ENCODE data around the gene HMX1. TPM values are rescaled to one million over a fixed set of nuclear protein-coding genes. Genes with fewer than 3 reads are reported as not detected.

HMX1 gene
- total and polyA plus RNA-seq, 4 donors = 0.69 to 5.5 (median 3.9) TPM

GRCh38 chr4:8857766-8858700 lies 13.6 kb downstream of the HMX1 start:
- 1% methylated on average over 72 of the region's 74 CpGs for WGBS (ENCODE audit: insufficient coverage)
- Histone ChIP-seq H3K9me3 (ENCODE audit: control insufficient read depth, insufficient read depth, low read length) (no peaks in the 10 kb centered on the region), H3K27me3 (ENCODE audit: control insufficient read depth, insufficient read depth, low read length) (peaks cover 96% of the 10 kb centered on the region), H3K36me3 (ENCODE audit: control insufficient read depth, insufficient read depth, low read length) (no peaks in the 10 kb centered on the region), H3K4me1 (ENCODE audit: control insufficient read depth, insufficient read depth, low read length) (peaks cover 39% of the 10 kb centered on the region), H3K4me3 (ENCODE audit: low read depth, low read length) (no peak overlapping the region), H3K27ac (ENCODE audit: low read depth, low read length) (no peak overlapping the region)
- DNase-seq (ENCODE audit: low read depth in 4 of 6, low spot score in 6 of 6) = peak in 2 of 6 donors; percentile 53 to 62

DNA sequence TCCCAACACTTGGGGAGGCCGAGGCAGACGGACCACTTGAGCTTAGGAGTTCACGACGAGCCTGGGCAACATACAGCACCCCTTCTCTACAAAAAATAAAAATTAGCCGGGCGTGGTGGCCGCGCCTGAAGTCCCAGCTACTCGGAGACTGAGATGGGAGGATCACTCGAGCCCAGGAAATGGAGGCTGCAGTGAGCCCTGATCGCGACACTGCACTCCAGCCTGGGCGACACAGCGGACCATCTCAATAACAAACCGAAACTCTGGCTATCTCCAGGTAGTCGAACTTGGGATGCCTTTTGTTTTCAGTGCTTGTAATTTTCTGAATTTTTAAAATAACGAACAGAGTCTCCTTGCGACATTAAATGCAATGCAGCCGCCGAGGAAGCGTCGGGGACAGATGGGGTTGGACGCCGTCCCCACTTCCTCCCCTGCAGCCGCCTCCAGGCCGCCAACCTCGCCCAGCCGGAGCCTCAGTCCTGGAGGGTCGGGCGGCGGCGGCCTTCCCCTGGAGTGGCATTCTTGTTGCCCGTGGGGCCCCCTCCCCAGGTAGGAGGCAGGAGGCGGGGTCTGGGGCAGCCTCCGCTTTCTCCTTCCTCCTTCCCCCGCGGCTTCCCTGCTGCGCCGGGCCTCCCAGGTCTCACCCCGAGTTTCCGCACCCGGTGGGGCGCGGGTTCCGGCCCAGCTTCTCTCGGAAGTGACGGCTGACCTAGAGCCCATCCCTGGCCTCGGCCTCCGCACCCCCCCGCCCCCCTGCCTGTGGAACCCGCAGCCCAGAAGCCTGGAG lies 14.6 kb downstream of the HMX1 start:
- DNase-seq (ENCODE audit: low read depth in 4 of 6, low spot score in 6 of 6) = no peak
- WGBS (ENCODE audit: insufficient coverage) = 3% methylated on average over 43 of the region's 51 CpGs
- H3K27me3 ChIP-seq (ENCODE audit: control insufficient read depth, insufficient read depth, low read length) = peaks cover 94% of the 10 kb centered on the region
- H3K27ac ChIP-seq (ENCODE audit: low read depth, low read length) = no peak overlapping the region
- H3K36me3 ChIP-seq (ENCODE audit: control insufficient read depth, insufficient read depth, low read length) = no peaks in the 10 kb centered on the region
- peaks cover 39% of the 10 kb centered on the region for H3K4me1 ChIP-seq (ENCODE audit: control insufficient read depth, insufficient read depth, low read length)
- no peak overlapping the region for H3K4me3 ChIP-seq (ENCODE audit: low read depth, low read length)
- H3K9me3 ChIP-seq (ENCODE audit: control insufficient read depth, insufficient read depth, low read length) = no peaks in the 10 kb centered on the region

GRCh38 chr4:8855818-8856245 lies 15.8 kb downstream of the HMX1 start:
- Histone ChIP-seq H3K4me1 (ENCODE audit: control insufficient read depth, insufficient read depth, low read length) (peaks cover 30% of the 10 kb centered on the region), H3K36me3 (ENCODE audit: control insufficient read depth, insufficient read depth, low read length) (no peaks in the 10 kb centered on the region), H3K9me3 (ENCODE audit: control insufficient read depth, insufficient read depth, low read length) (no peaks in the 10 kb centered on the region), H3K27me3 (ENCODE audit: control insufficient read depth, insufficient read depth, low read length) (peaks cover 83% of the 10 kb centered on the region), H3K4me3 (ENCODE audit: low read depth, low read length) (no peak overlapping the region), H3K27ac (ENCODE audit: low read depth, low read length) (no peak overlapping the region)
- DNase-seq (ENCODE audit: low read depth in 4 of 6, low spot score in 6 of 6) = peak in 1 of 6 donors; percentile 9
- WGBS (ENCODE audit: insufficient coverage) = 0% methylated on average over 7 of the region's 9 CpGs

- peaks cover 30% of the 10 kb centered on the region for H3K4me1 ChIP-seq (ENCODE audit: control insufficient read depth, insufficient read depth, low read length)
- no peaks in the 10 kb centered on the region for H3K9me3 ChIP-seq (ENCODE audit: control insufficient read depth, insufficient read depth, low read length)
- 31% methylated on average over 10 of the region's 10 CpGs for WGBS (ENCODE audit: insufficient coverage)
- no peaks in the 10 kb centered on the region for H3K36me3 ChIP-seq (ENCODE audit: control insufficient read depth, insufficient read depth, low read length)
- no peak overlapping the region for H3K4me3 ChIP-seq (ENCODE audit: low read depth, low read length)
- peak in 2 of 6 donors; percentile 20 to 22 for DNase-seq (ENCODE audit: low read depth in 4 of 6, low spot score in 6 of 6)
- H3K27me3 ChIP-seq (ENCODE audit: control insufficient read depth, insufficient read depth, low read length) = peaks cover 74% of the 10 kb centered on the region
- no peak overlapping the region for H3K27ac ChIP-seq (ENCODE audit: low read depth, low read length)
These were observed 16.7 kb downstream of the HMX1 start for GRCh38 chr4:8854931-8855330.

- Histone ChIP-seq H3K27ac (ENCODE audit: low read depth, low read length) (no peak overlapping the region), H3K4me3 (ENCODE audit: low read depth, low read length) (no peak overlapping the region), H3K27me3 (ENCODE audit: control insufficient read depth, insufficient read depth, low read length) (peaks cover 70% of the 10 kb centered on the region), H3K36me3 (ENCODE audit: control insufficient read depth, insufficient read depth, low read length) (no peaks in the 10 kb centered on the region), H3K4me1 (ENCODE audit: control insufficient read depth, insufficient read depth, low read length) (peaks cover 30% of the 10 kb centered on the region), H3K9me3 (ENCODE audit: control insufficient read depth, insufficient read depth, low read length) (no peaks in the 10 kb centered on the region)
- 39% methylated on average over 6 of the region's 6 CpGs for WGBS (ENCODE audit: insufficient coverage)
- no peak for DNase-seq (ENCODE audit: low read depth in 4 of 6, low spot score in 6 of 6)
These were observed 17.6 kb downstream of the HMX1 start for GRCh38 chr4:8854016-8854415.

GRCh38 chr4:8853249-8853648 lies 18.4 kb downstream of the HMX1 start:
- H3K4me1 ChIP-seq (ENCODE audit: control insufficient read depth, insufficient read depth, low read length) = peaks cover 23% of the 10 kb centered on the region
- DNase-seq (ENCODE audit: low read depth in 4 of 6, low spot score in 6 of 6) = no peak
- H3K36me3 ChIP-seq (ENCODE audit: control insufficient read depth, insufficient read depth, low read length) = no peaks in the 10 kb centered on the region
- peaks cover 68% of the 10 kb centered on the region for H3K27me3 ChIP-seq (ENCODE audit: control insufficient read depth, insufficient read depth, low read length)
- no peak overlapping the region for H3K27ac ChIP-seq (ENCODE audit: low read depth, low read length)
- no peaks in the 10 kb centered on the region for H3K9me3 ChIP-seq (ENCODE audit: control insufficient read depth, insufficient read depth, low read length)
- WGBS (ENCODE audit: insufficient coverage) = 100% methylated on average over 3 of the region's 6 CpGs
- H3K4me3 ChIP-seq (ENCODE audit: low read depth, low read length) = no peak overlapping the region

DNA sequence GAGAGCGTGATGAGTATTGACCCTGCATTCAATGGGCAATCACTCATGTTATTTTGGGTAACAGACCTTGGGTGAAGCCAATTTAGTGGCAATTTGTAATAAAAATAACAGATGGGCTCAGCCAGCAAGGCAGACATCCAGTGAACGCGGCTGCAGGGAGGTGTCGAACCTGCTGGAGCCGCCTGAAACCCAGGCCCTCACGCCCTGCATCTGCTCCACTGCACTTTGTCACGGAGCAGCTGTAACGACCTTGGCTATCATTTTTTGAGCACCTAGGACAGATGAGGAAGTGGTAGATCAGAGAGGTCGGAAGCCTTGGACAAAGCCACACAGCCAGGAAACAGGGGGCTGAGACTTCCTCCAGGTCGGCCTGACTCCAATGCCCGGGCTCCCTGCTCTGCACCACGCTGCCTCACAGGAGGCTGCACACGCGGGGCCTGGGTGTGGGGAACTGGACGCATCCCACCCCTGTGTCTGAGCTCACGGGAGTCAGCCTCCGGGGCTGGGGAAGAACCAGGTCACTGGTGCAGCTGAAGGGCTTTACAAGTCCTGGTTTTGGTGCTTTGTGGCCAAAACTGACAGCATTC lies 19.4 kb downstream of the HMX1 start:
- Histone ChIP-seq H3K27me3 (ENCODE audit: control insufficient read depth, insufficient read depth, low read length) (peaks cover 61% of the 10 kb centered on the region), H3K9me3 (ENCODE audit: control insufficient read depth, insufficient read depth, low read length) (no peaks in the 10 kb centered on the region), H3K4me3 (ENCODE audit: low read depth, low read length) (no peak overlapping the region), H3K4me1 (ENCODE audit: control insufficient read depth, insufficient read depth, low read length) (peaks cover 13% of the 10 kb centered on the region), H3K36me3 (ENCODE audit: control insufficient read depth, insufficient read depth, low read length) (no peaks in the 10 kb centered on the region), H3K27ac (ENCODE audit: low read depth, low read length) (no peak overlapping the region)
- DNase-seq (ENCODE audit: low read depth in 4 of 6, low spot score in 6 of 6) = no peak
- WGBS (ENCODE audit: insufficient coverage) = 89% methylated on average over 15 of the region's 17 CpGs

GRCh38 chr4:8851321-8852117 lies 20.1 kb downstream of the HMX1 start:
- H3K4me1 ChIP-seq (ENCODE audit: control insufficient read depth, insufficient read depth, low read length) = peaks cover 7% of the 10 kb centered on the region
- 92% methylated on average over 20 of the region's 20 CpGs for WGBS (ENCODE audit: insufficient coverage)
- peaks cover 56% of the 10 kb centered on the region for H3K27me3 ChIP-seq (ENCODE audit: control insufficient read depth, insufficient read depth, low read length)
- H3K27ac ChIP-seq (ENCODE audit: low read depth, low read length) = no peak overlapping the region
- no peak overlapping the region for H3K4me3 ChIP-seq (ENCODE audit: low read depth, low read length)
- H3K9me3 ChIP-seq (ENCODE audit: control insufficient read depth, insufficient read depth, low read length) = no peaks in the 10 kb centered on the region
- no peak for DNase-seq (ENCODE audit: low read depth in 4 of 6, low spot score in 6 of 6)
- H3K36me3 ChIP-seq (ENCODE audit: control insufficient read depth, insufficient read depth, low read length) = no peaks in the 10 kb centered on the region

GRCh38 chr4:8850830-8851188 lies 20.8 kb downstream of the HMX1 start:
- no peak for DNase-seq (ENCODE audit: low read depth in 4 of 6, low spot score in 6 of 6)
- no peak overlapping the region for H3K27ac ChIP-seq (ENCODE audit: low read depth, low read length)
- H3K36me3 ChIP-seq (ENCODE audit: control insufficient read depth, insufficient read depth, low read length) = no peaks in the 10 kb centered on the region
- H3K4me3 ChIP-seq (ENCODE audit: low read depth, low read length) = no peak overlapping the region
- 80% methylated on average over 8 of the region's 8 CpGs for WGBS (ENCODE audit: insufficient coverage)
- no peaks in the 10 kb centered on the region for H3K9me3 ChIP-seq (ENCODE audit: control insufficient read depth, insufficient read depth, low read length)
- peaks cover 49% of the 10 kb centered on the region for H3K27me3 ChIP-seq (ENCODE audit: control insufficient read depth, insufficient read depth, low read length)
- peaks cover 5% of the 10 kb centered on the region for H3K4me1 ChIP-seq (ENCODE audit: control insufficient read depth, insufficient read depth, low read length)

All from spinal cord (tissue), 10 donors.